ENCODE results near the gene NOMO2.
"Not testable (repeated sequence)": the region's sequence is repeated elsewhere in the genome, so short reads cannot be mapped to it uniquely, and the experiment has no call there.

The NOMO2 gene

GRCh38 chr16:18498430-18498829 lies 63.5 kb downstream of the NOMO2 start:
- DNase-seq: not testable (repeated sequence)

- not testable (repeated sequence) for DNase-seq
These were observed 64.9 kb downstream of the NOMO2 start for GRCh38 chr16:18497032-18497431.

GRCh38 chr16:18492118-18492897 lies 69.6 kb downstream of the NOMO2 start:
- DNase-seq: not testable (repeated sequence)

- not testable (repeated sequence) for DNase-seq
These were observed 125.9 kb downstream of the NOMO2 start for GRCh38 chr16:18436025-18436424.

- not testable (repeated sequence) for DNase-seq
These were observed 146.1 kb downstream of the NOMO2 start for GRCh38 chr16:18415827-18416226.

- not testable (repeated sequence) for DNase-seq
These were observed 152.2 kb downstream of the NOMO2 start for GRCh38 chr16:18409532-18410293.

- DNase-seq: not testable (repeated sequence)
These were observed 159.8 kb downstream of the NOMO2 start for GRCh38 chr16:18401851-18402657.

- not testable (repeated sequence) for DNase-seq
These were observed 160.7 kb downstream of the NOMO2 start for GRCh38 chr16:18401159-18401558.

GRCh38 chr16:18394363-18394762 lies 167.5 kb downstream of the NOMO2 start:
- not testable (repeated sequence) for DNase-seq

GRCh38 chr16:18387767-18388166 lies 174.1 kb downstream of the NOMO2 start:
- DNase-seq: not testable (repeated sequence)

GRCh38 chr16:18386517-18386916 lies 175.4 kb downstream of the NOMO2 start:
- DNase-seq: not testable (repeated sequence)

- not testable (repeated sequence) for DNase-seq
These were observed 176.6 kb downstream of the NOMO2 start for GRCh38 chr16:18385285-18385684.

GRCh38 chr16:18384869-18385268 lies 177.0 kb downstream of the NOMO2 start:
- DNase-seq: not testable (repeated sequence)

- DNase-seq: not testable (repeated sequence)
These were observed 177.7 kb downstream of the NOMO2 start for GRCh38 chr16:18384098-18384636.

- DNase-seq: not testable (repeated sequence)
These were observed 179.2 kb downstream of the NOMO2 start for GRCh38 chr16:18382696-18383095.

All from suppressor macrophage treated with lipopolysaccharide for 4 hours (primary cell).